IPS DF 4.7 (cell line): Measurements from ENCODE around the gene DMRTB1.

ENCODE experiments used
- DNase-seq: peaks from one replicate; pipeline ENCODE4 v3.0.0-alpha.2; 2013; ENCODE audit warnings: low spot score; ENCODE audit errors: extremely low read depth

The DMRTB1 gene

GRCh38 chr1:53459321-53460175 lies at the start of gene DMRTB1:
Gene DMRTB1, plus strand, starts transcription at chr1:53459399. Its CDS starts 55 bp downstream, at chr1:53459454.
- DNase-seq: no peak

GRCh38 chr1:53409695-53410094 lies 49.5 kb upstream of the DMRTB1 start:
- DNase-seq: no peak

- no peak for DNase-seq
These were observed 49.1 kb upstream of the DMRTB1 start for GRCh38 chr1:53410100-53410541.

- DNase-seq: no peak
These were observed 48.5 kb upstream of the DMRTB1 start for GRCh38 chr1:53410701-53411100.

- no peak for DNase-seq
These were observed 47.6 kb upstream of the DMRTB1 start for GRCh38 chr1:53411541-53412152.

GRCh38 chr1:53412285-53413174 lies 46.7 kb upstream of the DMRTB1 start:
- DNase-seq: no peak

- DNase-seq: no peak
These were observed 45.8 kb upstream of the DMRTB1 start for GRCh38 chr1:53413175-53414001.

GRCh38 chr1:53414632-53415031 lies 44.6 kb upstream of the DMRTB1 start:
- no peak for DNase-seq

- no peak for DNase-seq
These were observed 43.8 kb upstream of the DMRTB1 start for GRCh38 chr1:53415432-53415831.

- DNase-seq: no peak
These were observed 42.9 kb upstream of the DMRTB1 start for GRCh38 chr1:53416269-53416813.

GRCh38 chr1:53417074-53417511 lies 42.1 kb upstream of the DMRTB1 start:
- DNase-seq: no peak

GRCh38 chr1:53419034-53419433 lies 40.2 kb upstream of the DMRTB1 start:
- DNase-seq: no peak

GRCh38 chr1:53420341-53420740 lies 38.9 kb upstream of the DMRTB1 start:
- no peak for DNase-seq

GRCh38 chr1:53421208-53421607 lies 38.0 kb upstream of the DMRTB1 start:
- DNase-seq: no peak

GRCh38 chr1:53430261-53430660 lies 28.9 kb upstream of the DMRTB1 start:
- DNase-seq: no peak

GRCh38 chr1:53430779-53431178 lies 28.4 kb upstream of the DMRTB1 start:
- DNase-seq: peak; percentile 96

GRCh38 chr1:53431244-53431643 lies 28.0 kb upstream of the DMRTB1 start:
- no peak for DNase-seq

- no peak for DNase-seq
These were observed 27.2 kb upstream of the DMRTB1 start for GRCh38 chr1:53431805-53432565.

GRCh38 chr1:53432611-53433010 lies 26.6 kb upstream of the DMRTB1 start:
- DNase-seq: no peak
